Neural cell (in vitro differentiated cells): ENCODE results near the gene GXYLT2. TPM values are rescaled to one million over a fixed set of nuclear protein-coding genes. Genes with fewer than 3 reads are reported as not detected.

Experiments used
- H2AFZ ChIP-seq: fragments of 200-600, 300-800 bp; sonication (generic), shearing (Covaris generic); 2 replicates; pipeline ENCODE4 v1.6.0; 2014; ENCODE audit warnings: low read depth, mild to moderate bottlenecking, antibody characterized with exemption, low read length, moderate library complexity
- H3F3A ChIP-seq: fragments of 200-600 bp; shearing (Covaris generic); 2 replicates; pipeline ENCODE4 v1.6.1; 2016; ENCODE audit warnings: mild to moderate bottlenecking, moderate library complexity, mixed read lengths, antibody characterized with exemption, low read length; ENCODE audit not compliant: insufficient read depth, poor library complexity, severe bottlenecking
- H3K27ac ChIP-seq: fragments of 200-600, 300-800 bp; sonication (generic), shearing (Covaris generic); 2 replicates; pipeline ENCODE4 v1.5.1; 2014; ENCODE audit warnings: mild to moderate bottlenecking, low read length, moderate library complexity
- H3K27me3 ChIP-seq: fragments of 300-800, 200-600 bp; sonication (generic), shearing (Covaris generic); 2 replicates; pipeline ENCODE4 v1.6.0; 2014; ENCODE audit warnings: mild to moderate bottlenecking, low read depth, low read length, moderate library complexity; ENCODE audit not compliant: insufficient read depth
- H3K36me3 ChIP-seq: fragments of 300-800, 200-600 bp; sonication (generic), shearing (Covaris generic); 2 replicates; pipeline ENCODE4 v1.5.1; 2014; ENCODE audit warnings: mild to moderate bottlenecking, antibody characterized with exemption, low read length, moderate library complexity; ENCODE audit not compliant: insufficient read depth
- H3K4me2 ChIP-seq: fragments of 300-800, 200-600 bp; sonication (generic), shearing (Covaris generic); 2 replicates; pipeline ENCODE4 v1.6.0; 2014; ENCODE audit warnings: mild to moderate bottlenecking, low read length
- H3K4me3 ChIP-seq: fragments of 300-800, 200-600 bp; sonication (generic), shearing (Covaris generic); 2 replicates; pipeline ENCODE4 v1.5.1; 2014; ENCODE audit warnings: mild to moderate bottlenecking, low read length, moderate library complexity
- H3K79me2 ChIP-seq: fragments of 200-600 bp; shearing (Covaris generic); replicated peaks from 2 replicates; pipeline ENCODE4 v1.6.0; 2014; ENCODE audit warnings: mild to moderate bottlenecking, low read length, moderate library complexity; ENCODE audit not compliant: insufficient read depth
- H3K9ac ChIP-seq: fragments of 300-800, 200-600 bp; sonication (generic), shearing (Covaris generic); 2 replicates; pipeline ENCODE4 v1.6.1; 2016; ENCODE audit warnings: mild to moderate bottlenecking, low read length, mixed read lengths
- H3K9me2 ChIP-seq: fragments of 200-600 bp; shearing (Covaris generic); 2 replicates; pipeline ENCODE4 v1.6.1; 2016; ENCODE audit warnings: mild to moderate bottlenecking, low read length, mixed read lengths; ENCODE audit not compliant: insufficient read depth
- H3K9me3 ChIP-seq: fragments of 200-600, 300-800 bp; sonication (generic), shearing (Covaris generic); 2 replicates; pipeline ENCODE4 v1.6.1; 2016; ENCODE audit warnings: mild to moderate bottlenecking, mixed run types, low read length, moderate library complexity, mixed read lengths
- H4K20me1 ChIP-seq: fragments of 200-600 bp; shearing (Covaris generic); 2 replicates; pipeline ENCODE4 v1.6.1; 2016; ENCODE audit warnings: mild to moderate bottlenecking, mixed run types; ENCODE audit not compliant: insufficient read depth
- CTCF ChIP-seq: fragments of 450-650 bp; IDR thresholded peaks from 2 replicates; pipeline ENCODE4 v1.5.1; 2014; ENCODE audit warnings: antibody characterized with exemption, mild to moderate bottlenecking, moderate library complexity; ENCODE audit not compliant: poor library complexity, severe bottlenecking
- EP300 ChIP-seq: fragments of 450-650 bp; conservative IDR thresholded peaks from 2 replicates; pipeline ENCODE4 v1.6.1; 2014; ENCODE audit warnings: antibody characterized with exemption, mild to moderate bottlenecking, moderate library complexity; ENCODE audit not compliant: poor library complexity, severe bottlenecking
- EZH2 ChIP-seq: fragments of 200-600, 300-800 bp; shearing (Covaris generic), sonication (generic); IDR thresholded peaks from 2 replicates; pipeline ENCODE4 v1.6.1; 2014; ENCODE audit warnings: antibody characterized with exemption, low read length, borderline replicate concordance, mild to moderate bottlenecking; ENCODE audit not compliant: insufficient read depth, poor library complexity, severe bottlenecking
- MXI1 ChIP-seq: fragments of 450-650 bp; conservative IDR thresholded peaks from 2 replicates; pipeline ENCODE4 v1.6.1; 2014; ENCODE audit warnings: antibody characterized with exemption, mild to moderate bottlenecking; ENCODE audit not compliant: poor library complexity, severe bottlenecking
- POLR2AphosphoS5 ChIP-seq: IDR thresholded peaks from 2 replicates; pipeline ENCODE4 v1.6.1; 2012
- RAD21 ChIP-seq: fragments of 450-650 bp; conservative IDR thresholded peaks from 2 replicates; pipeline ENCODE4 v1.6.1; 2014; ENCODE audit warnings: antibody characterized with exemption, mild to moderate bottlenecking, moderate library complexity
- SMC3 ChIP-seq: fragments of 450-650 bp; conservative IDR thresholded peaks from 2 replicates; pipeline ENCODE4 v1.6.1; 2014; ENCODE audit warnings: antibody characterized with exemption, mild to moderate bottlenecking, moderate library complexity; ENCODE audit not compliant: poor library complexity
- TAF1 ChIP-seq: IDR thresholded peaks from 2 replicates; pipeline ENCODE4 v1.6.1; 2012; ENCODE audit warnings: low read depth
- polyA plus RNA-seq: library from polyadenylated mRNA; depleted of rRNA; stranded (reverse); fragments of >200 nt; gene quantifications from 2 replicates; pipeline ENCODE4 v1.2.3, GENCODE V29; 2014
- TF ChIP-seq, protein P1 (sequence below): IDR thresholded peaks from 2 replicates; pipeline ENCODE4 v1.6.1; 2012; ENCODE audit warnings: borderline replicate concordance

The GXYLT2 gene
- polyA plus RNA-seq, 1 donor from 2014 or later = 0.48 TPM

GRCh38 chr3:73010158-73010557 lies 122.3 kb downstream of the GXYLT2 start:
- Histone ChIP-seq H2AFZ (no peak overlapping the region), H3K9me2 (no peaks in the 10 kb centered on the region), H4K20me1 (no peaks in the 10 kb centered on the region), H3K27me3 (no peaks in the 10 kb centered on the region), H3K27ac (no peak overlapping the region), H3K36me3 (peaks cover 5% of the 10 kb centered on the region), H3F3A (no peaks in the 10 kb centered on the region), H3K4me3 (no peak overlapping the region), H3K9ac (no peak overlapping the region), H3K79me2 (peaks cover 94% of the 10 kb centered on the region), H3K9me3 (no peaks in the 10 kb centered on the region), H3K4me2 (no peak overlapping the region)
- TF ChIP-seq POLR2AphosphoS5 (no peak), CTCF (no peak), MXI1 (no peak), RAD21 (no peak), TAF1 (no peak), EP300 (no peak), EZH2 (no peak), SMC3 (no peak)
- TF ChIP-seq, protein P1, sequence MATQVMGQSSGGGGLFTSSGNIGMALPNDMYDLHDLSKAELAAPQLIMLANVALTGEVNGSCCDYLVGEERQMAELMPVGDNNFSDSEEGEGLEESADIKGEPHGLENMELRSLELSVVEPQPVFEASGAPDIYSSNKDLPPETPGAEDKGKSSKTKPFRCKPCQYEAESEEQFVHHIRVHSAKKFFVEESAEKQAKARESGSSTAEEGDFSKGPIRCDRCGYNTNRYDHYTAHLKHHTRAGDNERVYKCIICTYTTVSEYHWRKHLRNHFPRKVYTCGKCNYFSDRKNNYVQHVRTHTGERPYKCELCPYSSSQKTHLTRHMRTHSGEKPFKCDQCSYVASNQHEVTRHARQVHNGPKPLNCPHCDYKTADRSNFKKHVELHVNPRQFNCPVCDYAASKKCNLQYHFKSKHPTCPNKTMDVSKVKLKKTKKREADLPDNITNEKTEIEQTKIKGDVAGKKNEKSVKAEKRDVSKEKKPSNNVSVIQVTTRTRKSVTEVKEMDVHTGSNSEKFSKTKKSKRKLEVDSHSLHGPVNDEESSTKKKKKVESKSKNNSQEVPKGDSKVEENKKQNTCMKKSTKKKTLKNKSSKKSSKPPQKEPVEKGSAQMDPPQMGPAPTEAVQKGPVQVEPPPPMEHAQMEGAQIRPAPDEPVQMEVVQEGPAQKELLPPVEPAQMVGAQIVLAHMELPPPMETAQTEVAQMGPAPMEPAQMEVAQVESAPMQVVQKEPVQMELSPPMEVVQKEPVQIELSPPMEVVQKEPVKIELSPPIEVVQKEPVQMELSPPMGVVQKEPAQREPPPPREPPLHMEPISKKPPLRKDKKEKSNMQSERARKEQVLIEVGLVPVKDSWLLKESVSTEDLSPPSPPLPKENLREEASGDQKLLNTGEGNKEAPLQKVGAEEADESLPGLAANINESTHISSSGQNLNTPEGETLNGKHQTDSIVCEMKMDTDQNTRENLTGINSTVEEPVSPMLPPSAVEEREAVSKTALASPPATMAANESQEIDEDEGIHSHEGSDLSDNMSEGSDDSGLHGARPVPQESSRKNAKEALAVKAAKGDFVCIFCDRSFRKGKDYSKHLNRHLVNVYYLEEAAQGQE = no peak

DNA sequence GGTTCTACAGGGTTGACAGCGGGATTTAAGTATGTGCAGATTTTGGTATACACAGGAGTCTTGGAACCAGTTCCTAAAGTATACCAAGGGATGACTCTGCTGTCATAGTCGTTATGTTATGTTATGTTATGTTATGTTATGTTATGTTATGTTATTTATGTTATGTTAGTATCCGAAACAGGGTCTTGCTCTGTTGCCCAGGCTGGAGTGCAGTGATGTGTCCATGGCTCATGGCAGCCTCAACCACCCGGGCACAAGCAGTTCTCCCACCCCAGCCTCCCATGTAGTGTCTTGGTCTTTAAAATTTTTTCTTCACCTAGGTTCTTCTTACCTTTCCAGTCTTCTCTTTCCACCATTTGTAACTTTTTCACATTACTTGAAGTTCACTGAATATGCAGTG lies 130.5 kb downstream of the GXYLT2 start:
- no peaks in the 10 kb centered on the region for H3K27me3 ChIP-seq
- no peak overlapping the region for H3K9ac ChIP-seq
- H3K79me2 ChIP-seq = peaks cover 96% of the 10 kb centered on the region
- no peak overlapping the region for H3K27ac ChIP-seq
- H3K36me3 ChIP-seq = no peaks in the 10 kb centered on the region
- no peaks in the 10 kb centered on the region for H3K9me3 ChIP-seq
- no peaks in the 10 kb centered on the region for H3F3A ChIP-seq
- H3K4me3 ChIP-seq = no peak overlapping the region
- no peak overlapping the region for H2AFZ ChIP-seq
- H4K20me1 ChIP-seq = no peaks in the 10 kb centered on the region
- H3K9me2 ChIP-seq = no peaks in the 10 kb centered on the region
- no peak overlapping the region for H3K4me2 ChIP-seq
- TF ChIP-seq CTCF = no peak
- TF ChIP-seq TAF1 = no peak
- TF ChIP-seq RAD21 = no peak
- TF ChIP-seq, protein P1 = no peak
- TF ChIP-seq POLR2AphosphoS5 = no peak
- TF ChIP-seq EZH2 = no peak
- TF ChIP-seq MXI1 = no peak
- TF ChIP-seq EP300 = no peak
- TF ChIP-seq SMC3 = no peak
